K562 (cell line): ENCODE measurements around the gene SEZ6. TPM values are rescaled to one million over a fixed set of nuclear protein-coding genes. Genes with fewer than 3 reads are reported as not detected.

Experiments used
- ATAC-seq: fragments of 200-7000 bp; cut with Tn5 transposase; 3 replicates; pipeline ENCODE4 v1.9.1; 2020; ENCODE audit warnings: moderate library complexity
- BruUV-seq: library from RNA; stranded (reverse); fragments of 400-500 nt; replicated peaks from 2 replicates; lab custom pipeline; 2021; lab: Mats Ljungman, UMichigan
- CTCF ChIA-PET: fragments of 300-600 bp; formaldehyde crosslinking; extraction: SDS; loops from one replicate; lab custom pipeline; 2021; ENCODE audit warnings: low intra/inter-chr PET ratio; lab: Yijun Ruan, JAX
- POLR2A ChIA-PET: fragments of 300-600, 350-650 bp; sonication (Branson Sonifier 250); formaldehyde crosslinking; extraction: SDS; loops from one replicate; lab custom pipeline; 2021; ENCODE audit warnings: antibody characterized with exemption, inconsistent platforms; lab: Yijun Ruan, JAX
- DNase-seq, 4 experiments: peaks; one replicate each; pipeline versions ENCODE4 v3.0.0 to v3.0.0-alpha.2; 2011 to 2018; ENCODE audit warnings: low spot score in 3 of 4, mixed read lengths in 3 of 4; ENCODE audit errors: extremely low read depth in 1 of 4
- FAIRE-seq: peaks from 2 replicates; lab custom pipeline; 2011; peaks lifted over from hg19 to GRCh38; lab: Jason Lieb, UNC
- H2AFZ ChIP-seq: 2 replicates; pipeline ENCODE4 v1.6.0; 2011; ENCODE audit warnings: low read depth, low read length, control low read depth, inconsistent platforms
- H3K27ac ChIP-seq: fragments of 200-600 bp; 3 replicates; pipeline ENCODE4 v1.8.0; 2011; ENCODE audit warnings: low read depth, mild to moderate bottlenecking, control low read depth, inconsistent platforms, low read length, moderate library complexity, mixed read lengths; ENCODE audit errors: extremely low read depth
- H3K27me3 ChIP-seq, 2 experiments: fragments of 300-600 bp in 1 of 2; 2 replicates in 1 of 2; 3 replicates in 1 of 2; pipeline versions ENCODE4 v1.6.0 to v1.8.0; 2011; ENCODE audit warnings: inconsistent platforms in 2 of 2, low read length in 2 of 2, mild to moderate bottlenecking in 1 of 2, mixed read lengths in 1 of 2, moderate library complexity in 1 of 2; ENCODE audit not compliant: control insufficient read depth in 2 of 2, insufficient read depth in 2 of 2
- H3K36me3 ChIP-seq: fragments of 300-600 bp; 3 replicates; pipeline ENCODE4 v1.8.0; 2011; ENCODE audit warnings: mild to moderate bottlenecking, low read length, inconsistent platforms; ENCODE audit not compliant: control insufficient read depth, insufficient read depth
- H3K4me1 ChIP-seq, 2 experiments: fragments of 200-600 bp in 1 of 2; replicated peaks in 1 of 2; 2 replicates in 1 of 2; 3 replicates in 1 of 2; pipeline versions ENCODE4 v1.5.1 to v1.8.0; 2011; ENCODE audit warnings: inconsistent platforms in 2 of 2, low read length in 2 of 2, mild to moderate bottlenecking in 1 of 2, mixed read lengths in 1 of 2, moderate library complexity in 1 of 2; ENCODE audit not compliant: control insufficient read depth in 2 of 2, insufficient read depth in 2 of 2
- H3K4me2 ChIP-seq: 2 replicates; pipeline ENCODE4 v1.6.1; 2011; ENCODE audit warnings: low read length, control low read depth, inconsistent platforms, mixed read lengths; ENCODE audit not compliant: insufficient read depth
- H3K4me3 ChIP-seq: fragments of 200-600 bp; sonication (generic), shearing (Covaris generic); 2 replicates; pipeline ENCODE4 v1.5.1; 2016; ENCODE audit warnings: control low read depth, inconsistent platforms
- H3K79me2 ChIP-seq: fragments of 200-600 bp; 3 replicates; pipeline ENCODE4 v1.8.0; 2011; ENCODE audit warnings: low read length, inconsistent platforms; ENCODE audit not compliant: control insufficient read depth, insufficient read depth
- H3K9ac ChIP-seq, 2 experiments: 2 replicates each; pipeline versions ENCODE4 v1.6.0 to v1.6.1; 2011; ENCODE audit warnings: low read depth in 2 of 2, low read length in 2 of 2, control low read depth in 1 of 2, inconsistent platforms in 1 of 2, mild to moderate bottlenecking in 1 of 2, mixed read lengths in 1 of 2; ENCODE audit not compliant: insufficient read depth in 1 of 2
- H3K9me1 ChIP-seq: one replicate; pipeline ENCODE4 v1.6.0; 2011; ENCODE audit warnings: inconsistent platforms, mild to moderate bottlenecking, low read length, moderate library complexity; ENCODE audit not compliant: control insufficient read depth, insufficient read depth
- H3K9me3 ChIP-seq: replicated peaks from 2 replicates; pipeline ENCODE4 v1.5.1; 2011; ENCODE audit warnings: low read depth, low read length, inconsistent platforms; ENCODE audit not compliant: control insufficient read depth, insufficient read depth
- H4K20me1 ChIP-seq: replicated peaks from 2 replicates; pipeline ENCODE4 v1.6.1; 2011; ENCODE audit warnings: low read length, inconsistent platforms, mixed read lengths; ENCODE audit not compliant: control insufficient read depth, insufficient read depth
- ARID3B ChIP-seq: fragments of 250-450 bp; sonication (Bioruptor Pico); IDR thresholded peaks from 2 replicates; pipeline ENCODE4 v1.4.0; 2020; ENCODE audit warnings: borderline replicate concordance
- CAMTA2 ChIP-seq: fragments of 250-450 bp; sonication (Bioruptor Pico); conservative IDR thresholded peaks from 2 replicates; pipeline ENCODE4 v1.5.1; 2022
- EP400 ChIP-seq: fragments of 450-650 bp; IDR thresholded peaks from 2 replicates; pipeline ENCODE4 v1.6.1; 2017; ENCODE audit warnings: antibody characterized with exemption, mild to moderate bottlenecking, moderate library complexity
- NCOA1 ChIP-seq: fragments of 450-650 bp; IDR thresholded peaks from 2 replicates; pipeline ENCODE4 v1.6.1; 2016; ENCODE audit warnings: low read depth
- RBM15 ChIP-seq: fragments of 200-400 bp; formaldehyde crosslinking; IDR thresholded peaks from 2 replicates; pipeline ENCODE4 v1.6.1; 2018; ENCODE audit warnings: mild to moderate bottlenecking, low read length, moderate library complexity; ENCODE audit not compliant: insufficient read depth
- RNF2 ChIP-seq: sonication (generic); IDR thresholded peaks from 2 replicates; pipeline ENCODE4 v1.6.1; 2016
- ZBTB9 ChIP-seq: fragments of 450-650 bp; formaldehyde crosslinking; IDR thresholded peaks from 2 replicates; pipeline ENCODE4 v1.4.0; 2020; ENCODE audit warnings: mild to moderate bottlenecking, moderate library complexity
- ZNF318 ChIP-seq, 2 experiments: fragments of 450-650 bp; IDR thresholded peaks; 2 replicates each; pipeline ENCODE4 v1.6.1; 2016; ENCODE audit warnings: mild to moderate bottlenecking in 2 of 2, borderline replicate concordance in 1 of 2, low read depth in 1 of 2, moderate library complexity in 1 of 2
- ZNF436 ChIP-seq: fragments of 250-450, 450-650 bp; sonication (Bioruptor Pico); formaldehyde crosslinking; IDR thresholded peaks from 2 replicates; pipeline ENCODE4 v1.7.0; 2020; ENCODE audit warnings: mild to moderate bottlenecking
- WGBS: fragments of 100-300 bp; shearing (Covaris generic); methylation state at CpG from one replicate; pipeline ENCODE4 v1.1.6; 2016; ENCODE audit warnings: low coverage, mixed read lengths; ENCODE audit not compliant: insufficient coverage; ENCODE audit errors: missing lambda C conversion rate; 5-methylcytosine and 5-hydroxymethylcytosine counted together
- in situ Hi-C: fragments of 300-500 bp; cut with MboI; formaldehyde crosslinking; loops from 4 replicates; pipeline ENCODE4 v1.15.0; 2018; ENCODE audit warnings: inconsistent platforms, mixed read lengths
- intact Hi-C: fragments of 100-400 bp; cut with micrococcal nuclease; formaldehyde crosslinking; loops from 2 replicates; pipeline ENCODE4 v1.14.2; 2022
- polyA plus RNA-seq, 8 experiments: library from polyadenylated mRNA; depleted of rRNA in 4 of 8; stranded (reverse) in 5 of 8; unstranded in 3 of 8; fragments of >200 nt; fragmentation: Nextera tagmentation in 2 of 8; fragmentation: Illumina TruSeq in 1 of 8; extraction: Ambion mirVana in 2 of 8; extraction: Trizol in 1 of 8; gene quantifications; 2 replicates each; pipeline versions ENCODE4 v1.2.1 to v1.2.3, GENCODE V29; 2011 to 2014; ENCODE audit warnings: inconsistent platforms in 1 of 8, missing spikeins in 1 of 8
- total RNA-seq, 7 experiments: library from RNA; depleted of rRNA in 6 of 7; stranded (reverse); fragments of >200 nt in 6 of 7; fragmentation: Illumina TruSeq in 2 of 7; extraction: Trizol in 2 of 7; gene quantifications; 2 replicates each; pipeline versions ENCODE4 v1.2.1 to v1.2.3, GENCODE V29; 2011 to 2021; ENCODE audit warnings: low replicate concordance in 1 of 7

The SEZ6 gene
- total and polyA plus RNA-seq, 9 of the 15 experiments (the other 6 are each of a cell fraction or from before 2014, with no cell fraction given): not detected

- H2AFZ ChIP-seq: no peak overlapping the region
- WGBS: under 1% methylated on average over 7 of the region's 7 CpGs
- H4K20me1 ChIP-seq: 0 out of 2 replicates have a peak, but pooled peaks cover 4% of the 10 kb centered on the region
- intact Hi-C loops (no loop called here), in situ Hi-C loops (no loop called here)
- BruUV-seq: no TSS peak
- no peaks in the 10 kb centered on the region for H3K79me2 ChIP-seq
- ATAC-seq (no peak), DNase-seq (no peak), FAIRE-seq (no peak)
- no peaks in the 10 kb centered on the region for H3K9me3 ChIP-seq
- no peak for TF ChIP-seq ZBTB9
- TF ChIP-seq ZNF436 (CRISPR knock-in tag): no peak
- TF ChIP-seq RBM15: no peak
- no peak for TF ChIP-seq ZNF318 (IDR thresholded peaks at IDR 0.05; ENCODE audit: borderline replicate concordance in 1 of 2, low read depth in 1 of 2)
- no peak for TF ChIP-seq EP400
- TF ChIP-seq CAMTA2 (CRISPR knock-in tag): no peak
- TF ChIP-seq ARID3B (CRISPR knock-in tag): no peak
- no peak for TF ChIP-seq RNF2
- TF ChIP-seq NCOA1: no peak
- H3K9ac ChIP-seq: no peak overlapping the region
- H3K4me2 ChIP-seq: no peak overlapping the region
- peaks cover 0 to 4% of the 10 kb centered on the region in 2 experiments; a peak in 1 of 5 replicates for H3K4me1 ChIP-seq
- CTCF ChIA-PET: no interaction called here
- H3K27me3 ChIP-seq: peaks cover 17 to 31% of the 10 kb centered on the region in 2 experiments; a peak in 4 of 5 replicates
- no peaks in the 10 kb centered on the region for H3K36me3 ChIP-seq
- H3K4me3 ChIP-seq: no peak overlapping the region
- H3K27ac ChIP-seq: no peak overlapping the region
- no peaks in the 10 kb centered on the region for H3K9me1 ChIP-seq
- POLR2A ChIA-PET: interaction anchor here (0.9 to 1.8 kb wide), 3 partner anchors 9 to 52 kb away, joined by 3 to 5 read pairs (median 5); no protein-coding TSS in a partner anchor
These were observed 4.8 kb upstream of the SEZ6 start for GRCh38 chr17:29010586-29010985.
